HT1080 (cell line): ENCODE results near the gene EFCAB10. TPM values are rescaled to one million over a fixed set of nuclear protein-coding genes. Genes with fewer than 3 reads are reported as not detected.

Experiments used
- DNase-seq: peaks from one replicate; pipeline ENCODE4 v3.0.0-alpha.2; 2015; ENCODE audit warnings: low read depth
- polyA plus RNA-seq, 2 experiments: library from polyadenylated mRNA; depleted of rRNA; stranded (reverse); fragments of >200 nt; gene quantifications; 2 replicates each; pipeline ENCODE4 v1.2.3, GENCODE V29; 2015
- total RNA-seq: library from RNA; depleted of rRNA; stranded (reverse); fragments of >200 nt; shearing (Covaris generic); gene quantifications from 2 replicates; pipeline ENCODE4 v1.2.3, GENCODE V29; 2014; rRNA removed

The EFCAB10 gene, protein sequence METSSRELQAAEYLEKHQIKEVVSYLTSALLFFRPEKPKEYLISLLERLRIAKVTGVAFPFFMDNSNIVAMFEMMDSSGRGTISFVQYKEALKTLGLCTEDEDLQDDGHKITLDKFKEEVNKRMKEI
- total RNA-seq = not detected in 2 replicates
- polyA plus RNA-seq (2015; cell fraction: cytosol; rRNA removed) = not detected in 2 replicates
- not detected in 2 replicates for polyA plus RNA-seq (2015; cell fraction: nucleus; rRNA removed)

DNA sequence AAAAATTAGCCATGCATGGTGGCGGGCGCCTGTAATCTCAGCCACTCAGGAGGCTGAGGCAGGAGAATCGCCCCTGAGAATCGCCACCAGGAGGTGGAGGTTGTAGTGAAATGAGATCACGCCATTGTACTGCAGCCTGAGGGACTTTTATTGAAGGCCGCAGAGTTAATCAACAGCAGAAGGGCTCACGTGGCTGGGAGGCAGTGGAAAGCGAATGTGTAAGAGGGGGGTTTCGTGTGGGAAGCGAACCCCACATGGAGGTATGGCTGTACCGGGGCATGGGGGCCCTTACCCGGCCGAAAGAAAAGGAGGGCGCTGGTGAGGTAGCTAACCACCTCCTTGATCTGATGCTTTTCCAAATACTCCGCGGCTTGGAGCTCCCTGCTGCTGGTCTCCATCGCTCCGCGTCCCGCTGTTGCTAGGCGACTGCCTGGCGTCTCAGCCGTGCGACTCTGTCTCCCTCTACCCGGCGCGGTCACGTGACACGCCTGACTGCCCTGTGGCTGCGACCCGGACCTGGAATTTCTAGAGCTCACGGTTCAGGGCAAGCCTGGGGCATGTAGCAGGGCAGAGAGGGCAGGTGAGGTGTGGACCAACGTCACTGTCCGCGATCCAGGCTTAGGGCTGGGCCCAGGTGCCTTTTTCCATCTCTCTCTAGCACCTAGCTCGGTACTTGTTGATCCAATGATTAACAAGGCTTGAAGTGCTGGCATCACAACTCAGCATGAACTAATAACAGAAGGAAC lies at the start of gene EFCAB10:
Gene EFCAB10, minus strand, starts transcription at position 428 of the 746 bp plus-strand sequence. Its CDS starts 30 bp downstream, at position 398.
- no peak for DNase-seq

DNA sequence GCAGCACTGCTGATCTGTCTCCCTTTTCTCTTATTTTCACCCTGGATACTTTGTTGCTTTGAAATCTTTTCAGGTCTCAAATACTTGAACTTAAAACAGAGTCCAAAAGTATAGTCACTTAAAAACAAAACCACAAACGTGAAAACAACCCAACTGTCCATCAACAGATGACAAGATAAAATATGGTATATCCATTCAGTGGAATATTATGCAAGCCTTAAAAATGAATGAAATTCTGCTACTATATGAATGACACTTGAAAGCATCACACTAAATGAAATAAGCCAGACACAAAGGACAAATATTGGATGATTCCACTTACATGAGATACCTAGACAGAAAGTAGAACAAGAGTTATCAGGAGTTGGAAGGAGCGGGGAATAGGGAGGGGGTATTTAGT lies 44.7 kb upstream of the EFCAB10 start:
- no peak for DNase-seq

DNA sequence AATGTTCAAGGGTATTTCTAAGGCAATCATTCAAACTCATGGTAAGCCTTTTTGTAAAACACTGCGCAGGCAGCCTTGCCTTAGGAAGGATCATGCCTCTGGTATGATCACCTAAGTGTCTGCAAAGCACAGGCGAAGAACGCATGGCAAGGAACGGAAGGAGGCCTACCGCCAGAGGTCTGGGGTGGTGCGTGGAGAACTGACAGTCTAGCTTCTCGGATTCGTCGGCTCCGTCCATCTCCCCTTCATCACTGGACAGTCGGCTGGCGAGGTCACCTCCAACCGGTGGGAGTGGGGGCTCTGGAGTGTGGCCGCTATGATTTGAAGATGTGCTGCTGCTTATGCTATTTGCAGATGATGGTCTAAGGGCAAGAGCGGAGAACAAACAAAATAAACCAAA lies 42.6 kb upstream of the EFCAB10 start:
- DNase-seq = no peak

DNA sequence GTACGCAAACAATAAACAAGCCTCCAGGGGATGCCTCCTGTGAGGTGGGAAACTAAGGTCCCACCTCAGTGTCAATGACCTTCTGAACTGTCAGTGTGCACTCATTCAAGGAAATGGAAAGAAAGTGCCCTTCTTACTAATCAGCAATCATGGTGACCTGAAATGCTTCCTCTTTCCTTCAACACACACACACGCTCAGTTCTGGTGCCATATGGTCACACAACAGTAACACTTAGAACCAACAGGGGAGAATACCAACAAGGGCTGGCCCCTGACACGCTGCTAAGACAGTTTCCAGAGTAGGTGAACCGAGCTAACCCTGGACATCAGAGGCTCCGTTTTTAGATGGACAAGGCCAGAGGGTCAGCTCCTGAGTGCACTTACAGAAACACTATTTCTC lies 42.1 kb upstream of the EFCAB10 start:
- no peak for DNase-seq

DNA sequence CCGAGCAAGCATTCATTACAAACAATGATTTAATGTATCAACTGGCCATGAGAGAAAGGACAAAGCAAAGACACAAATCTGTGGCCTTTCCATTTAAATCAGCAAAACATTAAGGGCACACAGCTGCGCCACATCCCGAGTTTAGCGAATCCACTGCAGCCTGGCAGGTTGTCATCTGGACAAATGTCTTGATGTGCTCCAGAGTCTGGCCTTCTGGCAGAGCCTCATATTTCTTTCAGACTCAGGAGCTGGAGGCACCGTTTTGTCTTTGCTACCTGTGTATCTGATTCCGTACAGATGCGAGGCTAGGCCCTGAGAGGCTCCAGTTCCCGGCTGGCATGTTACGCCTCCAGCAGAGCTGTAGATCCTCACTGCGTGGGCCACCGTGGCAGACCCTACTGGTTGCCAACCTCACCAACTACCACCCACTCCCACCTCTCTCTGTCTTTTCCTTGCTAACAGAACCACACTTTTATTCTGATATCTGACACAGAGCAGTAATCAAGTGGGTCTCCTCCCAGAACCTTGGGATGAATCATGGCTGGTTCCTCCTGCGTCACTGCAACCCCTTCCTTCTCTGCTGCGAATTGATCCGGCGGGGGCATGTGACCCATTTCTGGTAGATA lies 40.9 kb upstream of the EFCAB10 start:
- DNase-seq = no peak

DNA sequence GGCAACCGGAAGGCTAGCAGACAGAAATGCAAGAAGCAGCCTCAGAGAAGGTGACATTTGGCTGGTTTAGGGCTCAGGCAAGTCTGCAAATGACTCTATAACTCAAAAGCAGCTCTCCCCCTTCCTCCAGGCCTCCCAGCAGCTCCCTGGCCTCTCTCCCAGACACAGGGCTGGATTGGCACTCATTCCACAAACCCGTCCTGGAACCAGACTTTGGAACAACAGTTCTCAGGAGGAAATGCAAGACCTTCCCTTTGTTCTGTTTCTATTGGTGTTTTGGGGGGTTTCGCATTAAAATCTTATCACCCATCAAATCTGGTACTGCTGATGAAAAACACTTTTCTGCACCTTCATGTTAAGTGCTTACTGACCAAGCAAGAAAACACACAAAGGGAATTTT lies 40.3 kb upstream of the EFCAB10 start:
- no peak for DNase-seq

DNA sequence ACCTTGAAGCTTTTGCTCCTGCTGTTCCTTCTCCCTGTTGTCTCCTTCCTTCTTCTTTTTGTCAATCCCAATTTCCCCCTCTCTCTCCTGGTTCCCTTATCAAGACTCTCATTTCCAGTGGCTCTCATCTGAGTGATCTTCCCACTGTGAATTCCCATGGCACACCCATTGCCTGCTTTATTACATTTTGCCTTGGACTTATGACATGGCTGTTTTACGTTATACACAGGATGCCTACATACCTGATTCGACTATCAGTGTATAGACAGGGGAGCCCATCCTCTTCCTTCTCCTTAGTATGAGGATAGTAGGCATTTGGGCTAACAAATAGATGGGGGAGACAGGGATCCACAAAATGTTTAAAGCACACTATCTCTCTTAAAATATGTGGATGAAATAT lies 39.9 kb upstream of the EFCAB10 start:
- DNase-seq = no peak

DNA sequence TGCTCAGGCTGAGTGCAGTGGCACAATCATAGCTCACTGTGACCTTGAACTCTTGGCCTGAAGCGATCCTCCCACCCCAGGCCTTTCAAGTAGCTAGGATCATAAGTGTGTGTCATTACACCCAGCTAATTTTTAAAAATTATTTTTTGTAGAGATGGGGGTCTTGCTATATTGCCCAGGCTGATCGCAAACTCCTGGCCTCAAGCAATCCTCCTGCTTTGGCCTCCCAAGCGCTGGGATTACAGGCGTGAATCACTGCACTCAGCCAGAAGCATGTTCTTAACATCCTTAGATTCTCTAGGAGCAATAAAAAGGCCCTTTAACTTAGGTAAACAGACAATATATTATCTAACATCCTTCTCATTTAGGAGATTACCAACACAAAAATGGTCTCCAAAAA lies 38.3 kb upstream of the EFCAB10 start:
- no peak for DNase-seq

DNA sequence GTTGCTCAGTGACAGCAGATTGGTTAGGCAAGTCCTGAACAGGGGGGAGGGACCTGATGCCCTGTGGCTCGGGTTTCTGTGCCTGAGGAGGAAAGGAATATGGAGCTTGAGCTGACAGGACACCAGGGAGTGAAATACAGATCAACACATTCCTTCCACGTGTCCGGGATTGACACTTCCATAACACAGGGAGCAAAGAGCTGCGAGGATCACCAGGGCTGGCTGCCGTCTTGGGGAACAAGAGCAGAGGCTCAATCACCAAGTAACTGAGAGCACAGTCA lies 36.7 kb upstream of the EFCAB10 start:
- DNase-seq = no peak

DNA sequence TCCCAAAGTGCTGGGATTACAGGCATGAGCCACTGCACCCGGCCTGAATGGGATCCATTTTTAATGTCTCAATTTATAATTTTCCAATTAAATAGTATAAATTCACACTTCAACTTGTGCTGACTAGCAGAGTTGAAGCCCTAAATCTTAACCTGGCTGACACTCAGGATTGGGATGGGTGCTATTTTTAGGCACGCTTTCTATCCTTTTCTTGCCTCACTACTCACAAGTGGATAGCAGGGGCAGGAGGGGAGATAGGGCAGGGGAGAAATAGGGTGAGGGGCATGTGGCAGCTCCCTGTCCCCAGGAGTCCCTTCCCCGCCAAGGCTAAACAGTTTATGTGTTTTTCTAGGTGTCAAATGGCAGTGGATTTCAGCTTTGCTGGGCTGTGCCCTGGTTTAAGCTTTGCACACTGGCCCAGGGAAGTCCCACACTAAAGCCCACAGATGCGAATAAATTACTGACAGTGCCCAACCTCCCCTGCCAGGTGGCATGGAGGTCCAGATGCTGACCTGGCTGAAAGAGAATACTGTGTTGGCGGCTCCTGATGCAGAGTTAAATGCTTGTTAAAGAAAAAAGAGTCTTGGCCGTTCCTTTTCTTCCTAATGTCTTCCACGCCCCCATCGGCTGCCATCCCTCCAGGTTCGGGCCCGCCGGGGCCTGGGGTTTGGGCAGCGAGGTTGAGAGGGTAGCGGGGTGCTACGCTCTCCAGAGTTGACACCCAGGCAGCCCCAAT lies 36.2 kb upstream of the EFCAB10 start:
- no peak for DNase-seq

DNA sequence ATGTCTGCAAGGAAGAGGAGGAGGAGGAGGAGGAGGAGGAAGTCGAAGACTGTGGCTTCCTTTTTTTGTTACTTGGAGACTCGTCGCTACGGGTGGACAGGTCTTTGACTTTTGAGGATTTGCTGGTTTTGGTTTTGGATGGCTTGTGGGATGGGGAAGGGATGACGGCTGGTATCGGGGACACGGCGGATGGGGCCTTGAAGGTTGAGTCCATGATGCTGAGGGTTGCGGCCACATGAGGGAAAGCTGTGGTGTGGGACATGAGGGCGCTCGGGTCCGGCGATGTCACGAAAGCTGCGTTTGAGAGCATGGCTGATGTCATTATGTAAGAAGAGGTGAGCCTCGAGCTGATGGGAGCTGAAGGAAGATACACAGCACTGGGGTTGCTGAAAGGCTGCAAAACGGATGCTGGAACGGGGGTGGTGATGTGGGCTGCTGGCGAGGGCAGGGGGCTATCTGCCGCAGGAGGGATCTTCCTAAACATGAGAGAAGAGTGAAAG lies 33.1 kb upstream of the EFCAB10 start:
- no peak for DNase-seq

DNA sequence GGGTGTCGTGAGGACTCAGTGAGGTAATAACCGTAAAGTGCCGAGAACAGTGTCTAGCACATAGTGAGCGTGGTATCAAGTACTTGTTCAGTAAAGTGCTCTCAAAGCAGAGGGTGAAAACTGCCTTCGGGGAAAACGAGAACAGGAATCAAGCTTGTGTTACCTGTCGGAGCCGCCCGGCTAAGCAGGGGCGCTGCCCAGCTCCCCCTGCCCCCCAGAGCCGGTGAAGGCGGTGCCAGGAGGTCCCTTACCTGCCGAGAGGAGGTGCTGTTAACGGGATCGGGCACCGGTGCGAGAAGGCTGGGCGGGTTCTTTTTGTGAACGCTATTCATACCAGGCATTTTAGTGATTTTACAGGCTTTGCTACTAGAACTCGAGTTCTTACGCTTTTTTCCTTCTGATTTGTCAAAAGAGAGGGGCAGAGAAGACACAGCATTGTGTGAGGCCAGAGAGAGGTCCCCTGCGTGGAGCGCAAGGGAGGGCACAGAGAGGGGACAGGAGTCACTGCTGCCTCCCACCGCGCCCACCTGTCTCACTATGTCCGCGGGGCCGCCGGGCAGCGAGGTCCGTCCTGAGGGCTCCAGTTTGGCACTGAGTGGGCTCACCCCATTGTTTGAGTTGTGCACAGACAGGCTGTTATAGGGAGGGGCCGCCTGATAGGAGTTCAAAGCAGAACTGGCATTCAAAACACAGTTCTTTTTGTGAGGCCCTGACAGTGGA lies 32.5 kb upstream of the EFCAB10 start:
- no peak for DNase-seq

DNA sequence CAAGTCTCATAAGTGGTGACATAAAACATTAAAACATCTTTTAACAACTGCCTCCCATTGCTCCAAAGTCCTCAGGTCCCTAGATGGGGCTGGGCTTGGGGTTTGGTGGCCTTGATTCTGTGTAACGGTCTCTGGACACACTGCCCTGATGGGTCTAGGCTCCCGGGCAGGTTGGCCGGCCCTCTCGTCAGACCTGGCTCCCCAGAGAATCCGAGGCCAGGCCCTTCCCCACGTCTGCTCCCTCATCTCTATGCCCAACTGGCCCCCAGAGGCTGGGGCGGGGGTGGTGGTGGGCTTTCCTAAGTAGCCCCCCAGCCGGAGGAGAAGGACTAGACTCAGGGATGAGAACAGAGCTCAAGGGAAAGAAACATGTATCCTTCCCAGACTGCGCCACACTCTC lies 31.5 kb upstream of the EFCAB10 start:
- no peak for DNase-seq

DNA sequence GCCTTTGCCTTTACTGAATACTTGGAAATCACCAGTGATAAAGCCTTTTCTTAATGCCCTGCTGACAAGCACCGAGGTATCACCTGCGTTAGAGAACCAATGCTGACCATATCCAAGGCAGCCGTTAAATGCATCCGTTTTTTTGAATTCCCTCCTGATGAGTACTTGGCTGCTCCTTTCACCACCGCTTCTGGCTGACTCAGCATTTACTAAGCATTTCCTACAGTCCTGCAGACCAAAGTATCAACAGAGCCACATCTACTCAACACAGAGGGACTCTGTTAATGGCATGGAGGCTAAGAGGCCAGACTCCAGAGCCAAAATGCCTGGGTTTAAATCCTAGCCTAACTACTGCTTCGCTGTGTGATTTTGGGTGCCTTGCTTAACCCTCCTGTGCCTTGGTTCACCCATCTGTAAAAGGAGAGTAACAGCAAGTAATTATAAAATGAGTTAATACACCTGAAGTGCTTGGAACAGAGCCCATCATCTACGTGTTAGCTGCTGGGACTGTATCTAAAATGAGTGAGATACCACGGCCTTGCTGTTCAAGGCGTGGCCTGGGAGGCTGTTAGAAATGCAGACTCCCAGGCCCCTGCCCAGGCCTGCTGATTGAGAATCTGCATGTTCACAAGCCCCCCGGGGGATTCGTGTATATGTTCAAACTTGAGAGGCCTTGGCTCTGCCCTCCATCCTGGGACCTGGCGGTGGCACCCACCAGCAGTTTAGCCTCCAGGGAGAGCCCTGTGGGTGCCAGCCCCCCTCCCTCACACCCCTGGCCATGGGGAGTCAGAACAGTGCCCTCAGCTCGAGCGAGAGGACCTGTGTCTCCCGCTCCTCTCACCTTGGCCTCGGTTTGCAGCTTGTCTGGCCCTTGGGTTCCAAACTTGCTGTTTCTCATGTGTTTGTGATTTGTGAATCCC lies 30.8 kb upstream of the EFCAB10 start:
- peak; percentile 65 for DNase-seq

DNA sequence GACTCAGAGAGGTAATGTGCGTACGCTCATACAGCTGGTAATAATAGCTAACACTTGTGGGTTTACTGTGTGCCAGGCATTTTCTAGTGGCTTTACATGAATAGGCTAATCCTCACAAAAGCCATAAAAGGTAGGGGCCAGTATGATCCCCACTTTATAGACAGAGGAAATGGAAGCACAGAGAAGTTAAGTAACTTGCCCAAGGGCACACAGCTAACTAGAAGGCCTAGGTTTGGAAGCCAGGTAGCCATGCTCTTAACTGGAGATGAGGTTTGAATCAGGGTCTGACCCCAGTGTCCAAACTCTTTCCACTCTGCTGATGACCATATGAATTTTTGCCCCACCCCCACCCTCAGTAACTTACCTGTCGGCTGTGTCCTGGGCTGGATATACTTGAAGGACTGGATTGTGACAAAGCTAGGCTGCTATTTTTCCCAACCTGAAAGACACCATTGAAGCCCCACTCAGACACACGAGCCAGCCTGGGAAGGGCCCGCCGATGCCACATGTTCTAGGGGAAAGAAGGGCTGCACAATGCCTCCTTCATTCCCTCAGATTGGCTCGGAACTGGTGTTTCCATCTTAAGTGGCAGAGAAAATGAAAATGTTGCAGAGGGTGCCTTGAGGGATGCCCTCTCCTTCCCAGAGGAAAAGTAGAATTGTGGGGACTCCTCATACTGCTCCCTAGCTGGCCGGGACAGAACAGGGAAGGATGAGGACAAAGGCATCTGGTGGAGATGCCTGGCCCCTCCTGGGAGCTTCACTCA lies 29.1 kb upstream of the EFCAB10 start:
- no peak for DNase-seq

DNA sequence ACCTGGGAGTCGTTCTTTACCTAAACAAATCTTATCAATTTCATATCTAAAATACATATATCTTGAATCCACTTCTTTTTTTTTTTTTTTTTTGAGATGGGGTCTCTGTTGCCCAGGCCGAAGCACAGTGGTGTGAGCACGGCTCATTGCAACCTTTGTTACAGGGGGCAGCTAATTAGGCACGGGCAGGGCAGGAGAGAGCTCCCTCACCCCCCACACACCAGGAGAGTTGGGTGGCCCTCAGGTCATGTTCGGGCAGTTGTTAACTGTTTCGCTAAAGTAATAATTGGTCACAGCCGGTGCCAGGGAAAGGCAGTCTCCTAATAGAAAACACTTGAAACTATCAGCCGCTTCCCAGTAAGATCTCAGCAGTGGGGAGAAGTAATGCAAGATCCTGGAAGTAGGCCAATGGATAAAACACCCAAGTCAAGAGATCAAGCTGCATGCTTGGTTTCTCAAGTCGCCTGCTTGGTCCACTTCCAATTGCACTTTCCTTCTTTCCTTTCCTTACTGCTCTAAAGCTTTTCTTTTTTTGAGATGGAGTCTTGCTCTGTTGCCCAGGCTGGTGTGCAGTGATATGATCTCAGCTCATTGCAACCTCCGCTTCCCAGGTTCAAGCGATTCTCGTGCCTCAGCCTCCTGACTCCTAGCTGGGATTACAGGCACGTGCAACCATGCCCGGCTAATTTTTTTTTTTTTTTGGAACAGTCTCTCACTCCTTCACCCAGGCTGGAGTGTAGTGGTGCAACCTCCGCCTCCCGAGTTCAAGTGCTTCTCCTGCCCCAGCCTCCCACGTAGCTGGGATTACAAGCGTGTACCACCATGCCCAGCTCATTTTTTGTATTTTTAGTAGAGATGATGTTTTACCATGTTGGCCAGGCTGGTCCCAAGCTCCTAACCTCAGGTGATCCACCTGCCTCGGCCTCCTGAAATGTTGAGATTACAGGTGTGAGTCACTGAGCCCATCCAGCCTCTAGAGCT lies 21.3 kb upstream of the EFCAB10 start:
- no peak for DNase-seq

DNA sequence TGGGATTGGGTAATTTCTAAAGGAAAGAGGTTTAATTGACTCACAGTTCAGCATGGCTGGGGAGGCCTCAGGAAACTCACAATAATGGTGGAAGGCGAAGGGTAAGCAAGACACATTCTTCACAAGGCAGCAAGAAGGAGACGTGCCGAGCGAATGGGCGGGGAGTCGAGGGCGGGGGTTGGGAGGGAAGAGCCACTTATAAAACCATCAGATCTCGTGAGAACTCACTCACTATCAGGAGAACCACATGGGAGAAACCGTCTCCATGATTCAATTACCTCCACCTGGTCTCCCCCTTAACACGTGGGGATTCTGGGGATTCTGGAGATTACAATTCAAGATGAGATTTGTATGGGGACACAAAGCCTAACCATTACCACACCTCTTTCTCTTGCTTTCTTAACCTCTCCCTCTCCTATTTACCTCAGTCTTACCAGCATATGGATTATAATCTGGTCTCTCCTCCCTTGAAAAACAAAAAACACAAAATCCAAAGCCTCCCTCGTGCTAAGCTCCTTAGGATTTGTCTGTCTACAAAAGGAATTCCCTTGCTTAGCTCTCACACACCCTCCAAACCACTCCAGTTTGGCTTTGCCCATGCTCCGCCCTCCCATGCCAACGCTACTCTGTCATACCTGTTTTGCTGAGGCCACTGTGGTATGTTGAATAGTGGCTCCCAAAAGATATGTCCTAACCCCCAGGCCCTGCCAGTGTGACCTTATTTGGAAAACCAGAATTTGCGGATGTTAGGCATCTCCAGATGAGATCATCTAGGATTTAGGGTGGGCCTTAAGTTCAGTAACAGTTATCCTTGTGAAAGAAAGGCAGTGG lies 19.6 kb upstream of the EFCAB10 start:
- DNase-seq = no peak
